T-cell (primary cell): ENCODE data around the gene CD6. TPM values are rescaled to one million over a fixed set of nuclear protein-coding genes. Genes with fewer than 3 reads are reported as not detected.
A peak's percentile ranks its signal among the peaks of the same experiment; 100 is the strongest.

Experiments
- ATAC-seq, 4 experiments: fragments of 200-7000 bp in 3 of 4; fragments of 150-1000 bp in 1 of 4; cut with Tn5 transposase; replicated peaks in 1 of 4; 1 replicate in 3 of 4; 2 replicates in 1 of 4; pipeline ENCODE4 v1.10.0; 2021; ENCODE audit warnings: moderate library complexity in 3 of 4, mild to moderate bottlenecking in 2 of 4, moderate number of reproducible peaks in 1 of 4
- CTCF ChIA-PET, 2 donors: fragments of 300-600 bp; sonication (Branson Sonifier 250); formaldehyde crosslinking; loops; one replicate each; lab custom pipeline; 2022; ENCODE audit warnings: antibody characterized with exemption in 2 of 2; lab: Charles Lee
- POLR2A ChIA-PET, 2 donors: fragments of 300-600 bp; sonication (Branson Sonifier 250); formaldehyde crosslinking; loops; one replicate each; lab custom pipeline; 2022; ENCODE audit warnings: antibody characterized with exemption in 2 of 2; lab: Charles Lee
- DNase-seq, 35 experiments: peaks; one replicate each; pipeline versions ENCODE4 v3.0.0 to v3.0.0-alpha.2; 2013 to 2023
- H3K27ac ChIP-seq: one replicate; pipeline ENCODE4 v1.5.1; 2013; ENCODE audit warnings: low read length
- H3K27me3 ChIP-seq, 2 experiments: replicated peaks in 1 of 2; 1 replicate in 1 of 2; 2 replicates in 1 of 2; pipeline versions ENCODE4 v1.6.1 to v1.7.0; 2013; ENCODE audit warnings: low read length in 1 of 2, mixed read lengths in 1 of 2; ENCODE audit not compliant: control insufficient read depth in 2 of 2, insufficient read depth in 2 of 2; ENCODE audit errors: extremely low read depth in 1 of 2
- H3K36me3 ChIP-seq, 2 donors: 1 replicate in 1 of 2; 2 replicates in 1 of 2; pipeline versions ENCODE4 v1.6.1 to v1.7.0; 2013; ENCODE audit warnings: low read length in 1 of 2; ENCODE audit not compliant: control insufficient read depth in 2 of 2, insufficient read depth in 1 of 2; ENCODE audit errors: extremely low read depth in 1 of 2
- H3K4me1 ChIP-seq, 2 experiments: 1 replicate in 1 of 2; 2 replicates in 1 of 2; pipeline versions ENCODE4 v1.6.1 to v1.7.0; 2013; ENCODE audit warnings: low read length in 2 of 2, mixed read lengths in 1 of 2; ENCODE audit not compliant: insufficient read depth in 2 of 2, control insufficient read depth in 1 of 2; ENCODE audit errors: extremely low read depth in 1 of 2
- H3K4me3 ChIP-seq, 2 donors: 1 replicate in 1 of 2; 2 replicates in 1 of 2; pipeline versions ENCODE4 v1.5.1 to v1.7.0; 2013; ENCODE audit warnings: mild to moderate bottlenecking in 2 of 2, low read length in 1 of 2, moderate library complexity in 1 of 2; ENCODE audit not compliant: control insufficient read depth in 1 of 2; ENCODE audit errors: extremely low read depth in 1 of 2
- H3K9me3 ChIP-seq: 2 replicates; pipeline ENCODE4 v1.7.0; 2013
- H3K27ac Mint-ChIP-seq, 2 donors: one replicate each; pipeline ENCODE4 v1.8.0; 2020 to 2021; ENCODE audit warnings: mild to moderate bottlenecking in 2 of 2, mixed read lengths in 2 of 2
- H3K27me3 Mint-ChIP-seq, 2 donors: one replicate each; pipeline ENCODE4 v1.8.0; 2021 to 2022; ENCODE audit warnings: mixed read lengths in 2 of 2
- H3K36me3 Mint-ChIP-seq: one replicate; pipeline ENCODE4 v1.8.0; 2021; ENCODE audit warnings: mixed read lengths
- H3K4me1 Mint-ChIP-seq, 3 donors: one replicate each; pipeline ENCODE4 v1.8.0; 2020 to 2022; ENCODE audit warnings: mixed read lengths in 3 of 3, mild to moderate bottlenecking in 1 of 3
- H3K4me3 Mint-ChIP-seq, 3 donors: one replicate each; pipeline ENCODE4 v1.8.0; 2020 to 2022; ENCODE audit warnings: mild to moderate bottlenecking in 3 of 3, mixed read lengths in 3 of 3, moderate library complexity in 3 of 3
- H3K9me3 Mint-ChIP-seq, 3 donors: one replicate each; pipeline ENCODE4 v1.8.0; 2020 to 2022; ENCODE audit warnings: mixed read lengths in 3 of 3
- WGBS: methylation state at CpG from one replicate; pipeline ENCODE4 v1.1.5; 2013; ENCODE audit warnings: missing lambda C conversion rate; ENCODE audit not compliant: insufficient coverage; 5-methylcytosine and 5-hydroxymethylcytosine counted together
- total RNA-seq, 35 experiments: library from RNA in 6 of 35; stranded (reverse) in 6 of 35; fragments of 120-200 nt in 1 of 35; gene quantifications; one replicate each; pipeline versions ENCODE4 v1.2.1 to v1.2.4 and lab custom pipeline; 2013 to 2026

CD6 gene
- total RNA-seq, 5 donors from 2014 or later (not counting 1 experiment from before 2014, with no cell fraction given), result 413 to 594 (median 495) TPM

GRCh38 chr11:61041755-61042518, 70.5 kb downstream of the CD6 start:
- peak overlapping the region; percentile 68 to 73 (median 68) for H3K4me3 Mint-ChIP-seq
- H3K27me3 ChIP-seq, result no peaks in the 10 kb centered on the region
- POLR2A ChIA-PET, result interaction anchor here (0.6 to 2.4 kb wide), 32 partner anchors 9 to 86 kb away, joined by 3 to 21 read pairs (median 4); partner anchors contain the start of gene CD6 (in 1 of the 2)
- H3K36me3 Mint-ChIP-seq, result peaks cover 2% of the 10 kb centered on the region
- H3K36me3 ChIP-seq, result peaks cover 0 to under 1% of the 10 kb centered on the region in 2 donors
- CTCF ChIA-PET, result interaction anchor here (0.6 to 2.3 kb wide), 21 partner anchors 16 to 130 kb away, joined by 3 to 13 read pairs (median 4); partner anchors contain the start of genes CD6 (in 1 of the 2) and TMEM109 (in 1 of the 2)
- peak overlapping the region; percentile 94 to 97 for H3K27ac Mint-ChIP-seq
- H3K27ac ChIP-seq, result peak overlapping the region; percentile 98
- H3K4me1 ChIP-seq, result peaks cover 24 to 55% of the 10 kb centered on the region in 2 experiments
- H3K9me3 Mint-ChIP-seq, result no peaks in the 10 kb centered on the region
- peak; percentile 97 to 100 (median 99) for ATAC-seq
- H3K4me3 ChIP-seq, result peak overlapping the region in 1 of 2 donors; percentile 39
- DNase-seq, result peak; percentile 69 to 97 (median 89)
- H3K27me3 Mint-ChIP-seq, result no peaks in the 10 kb centered on the region
- 9% methylated on average over 9 of the region's 16 CpGs for WGBS
- H3K9me3 ChIP-seq, result no peaks in the 10 kb centered on the region
- H3K4me1 Mint-ChIP-seq, result peaks cover 46 to 62% (median 61%) of the 10 kb centered on the region in 3 donors

GRCh38 chr11:61042537-61042936, 71.1 kb downstream of the CD6 start:
- Mint-ChIP-seq H3K4me3 (peak overlapping the region; percentile 68 to 73 (median 68)), H3K27me3 (no peaks in the 10 kb centered on the region), H3K4me1 (peaks cover 45 to 61% (median 59%) of the 10 kb centered on the region in 3 donors), H3K36me3 (peaks cover 2% of the 10 kb centered on the region), H3K27ac (peak overlapping the region; percentile 94 to 97), H3K9me3 (no peaks in the 10 kb centered on the region)
- no CpG with 5 or more reads among the region's 5 CpGs for WGBS
- ATAC-seq (peak; percentile 28 to 36 (median 32)), DNase-seq (no peak)
- Histone ChIP-seq H3K27me3 (no peaks in the 10 kb centered on the region), H3K36me3 (no peaks in the 10 kb centered on the region), H3K4me3 (peak overlapping the region in 1 of 2 donors; percentile 39), H3K27ac (peak overlapping the region; percentile 98), H3K9me3 (no peaks in the 10 kb centered on the region), H3K4me1 (peaks cover 26 to 50% of the 10 kb centered on the region in 2 experiments)
- CTCF ChIA-PET, result interaction anchor here (0.6 to 2.3 kb wide), 20 partner anchors 15 to 129 kb away, joined by 3 to 13 read pairs (median 4); partner anchors contain the start of genes CD6 (in 1 of the 2) and TMEM109 (in 1 of the 2)
- POLR2A ChIA-PET, result interaction anchor here (0.6 to 2.4 kb wide), 28 partner anchors 11 to 86 kb away, joined by 3 to 21 read pairs (median 5); partner anchors contain the start of gene CD6 (in 1 of the 2)

- peak overlapping the region in 1 of 2 donors; percentile 39 for H3K4me3 ChIP-seq
- no peaks in the 10 kb centered on the region for H3K27me3 Mint-ChIP-seq
- H3K9me3 Mint-ChIP-seq, result no peaks in the 10 kb centered on the region
- no peaks in the 10 kb centered on the region for H3K9me3 ChIP-seq
- H3K27ac ChIP-seq, result peak overlapping the region; percentile 98
- H3K4me1 Mint-ChIP-seq, result peaks cover 44 to 61% (median 58%) of the 10 kb centered on the region in 3 donors
- ATAC-seq, result peak in 1 of 4 experiments; percentile 1
- POLR2A ChIA-PET, result interaction anchor here (0.6 to 2.4 kb wide), 16 partner anchors 15 to 71 kb away, joined by 3 to 21 read pairs (median 5); partner anchors contain the start of gene CD6 (in 1 of the 2)
- no peaks in the 10 kb centered on the region for H3K36me3 Mint-ChIP-seq
- no peaks in the 10 kb centered on the region for H3K27me3 ChIP-seq
- peaks cover 26 to 48% of the 10 kb centered on the region in 2 experiments for H3K4me1 ChIP-seq
- H3K36me3 ChIP-seq, result no peaks in the 10 kb centered on the region
- CTCF ChIA-PET, result interaction anchor here (0.6 to 2.3 kb wide), 13 partner anchors 17 to 86 kb away, joined by 3 to 13 read pairs (median 4); partner anchors contain the start of gene CD6 (in 1 of the 2)
- H3K4me3 Mint-ChIP-seq, result peak overlapping the region; percentile 68 to 73 (median 68)
- DNase-seq, result peak in 3 of 35 experiments; percentile 34 to 76 (median 55)
- H3K27ac Mint-ChIP-seq, result peak overlapping the region; percentile 94 to 97
- 61% methylated on average over 8 of the region's 14 CpGs for WGBS
These were observed 71.6 kb downstream of the CD6 start for GRCh38 chr11:61042961-61043540.

- no peak for DNase-seq
- peaks cover 34 to 46% of the 10 kb centered on the region in 2 experiments for H3K4me1 ChIP-seq
These were observed 73.8 kb downstream of the CD6 start for GRCh38 chr11:61045271-61045670.

GRCh38 chr11:61046833-61047232, 75.4 kb downstream of the CD6 start:
- no peak overlapping the region for H3K4me3 Mint-ChIP-seq
- Histone ChIP-seq H3K36me3 (no peaks in the 10 kb centered on the region), H3K4me3 (no peak overlapping the region), H3K9me3 (no peaks in the 10 kb centered on the region), H3K4me1 (peaks cover 30 to 31% of the 10 kb centered on the region in 2 experiments), H3K27me3 (no peaks in the 10 kb centered on the region), H3K27ac (no peak overlapping the region)
- ATAC-seq (no peak), DNase-seq (no peak)
- H3K27ac Mint-ChIP-seq, result no peak overlapping the region
- H3K9me3 Mint-ChIP-seq, result peaks cover 0 to 3% (median 0%) of the 10 kb centered on the region in 3 donors
- no peaks in the 10 kb centered on the region for H3K27me3 Mint-ChIP-seq
- peaks cover 42 to 56% (median 49%) of the 10 kb centered on the region in 3 donors for H3K4me1 Mint-ChIP-seq
- POLR2A ChIA-PET, result interaction anchor here (0.6 to 0.8 kb wide), 3 partner anchors 9 to 296 kb away, joined by 3 read pairs; no protein-coding TSS in a partner anchor
- H3K36me3 Mint-ChIP-seq, result peaks cover 3% of the 10 kb centered on the region
- WGBS, result 92% methylated on average over 2 of the region's 2 CpGs
- CTCF ChIA-PET, result no interaction called here

More at GRCh38 chr11:61045271-61045670, 73.8 kb downstream of the CD6 start:
- H3K36me3 Mint-ChIP-seq, result no peaks in the 10 kb centered on the region
- ChIA-PET POLR2A (interaction anchor here (0.5 to 1.0 kb wide), 3 partner anchors 12 to 37 kb away, joined by 3 read pairs; no protein-coding TSS in a partner anchor), CTCF (interaction anchor here in 1 of 2 donors (0.7 kb wide), 1 partner anchor 1427 kb away, joined by 3 read pairs; no protein-coding TSS in a partner anchor)
- 100% methylated on average over 1 of the region's 7 CpGs for WGBS
- H3K36me3 ChIP-seq, result no peaks in the 10 kb centered on the region
- H3K27ac Mint-ChIP-seq, result peak overlapping the region; percentile 39 to 48
- ATAC-seq, result no peak
- no peak overlapping the region for H3K4me3 Mint-ChIP-seq
- no peaks in the 10 kb centered on the region for H3K9me3 ChIP-seq
- H3K27me3 ChIP-seq, result no peaks in the 10 kb centered on the region
- peaks cover 55 to 67% (median 64%) of the 10 kb centered on the region in 3 donors for H3K4me1 Mint-ChIP-seq
- H3K27ac ChIP-seq, result no peak overlapping the region
- no peaks in the 10 kb centered on the region for H3K9me3 Mint-ChIP-seq
- no peak overlapping the region for H3K4me3 ChIP-seq
- no peaks in the 10 kb centered on the region for H3K27me3 Mint-ChIP-seq
